HG02763 (cell line): ENCODE data around the gene ATP6V0D1.

Experiments used
- ATAC-seq: cut with Tn5 transposase; IDR thresholded peaks from one replicate; pipeline ENCODE4 v1.9.1; 2021; ENCODE audit warnings: mild to moderate bottlenecking, moderate library complexity; ENCODE audit not compliant: unreplicated experiment

The ATP6V0D1 gene

GRCh38 chr16:67409631-67410030, 71.3 kb downstream of the ATP6V0D1 start:
- no peak for ATAC-seq

- no peak for ATAC-seq
Observed at GRCh38 chr16:67407788-67408452, 73.0 kb downstream of the ATP6V0D1 start.

- no peak for ATAC-seq
Observed at GRCh38 chr16:67407176-67407787, 73.7 kb downstream of the ATP6V0D1 start.

GRCh38 chr16:67406111-67406971, 74.6 kb downstream of the ATP6V0D1 start:
- ATAC-seq: no peak

- ATAC-seq: no peak
Observed at GRCh38 chr16:67405336-67405735, 75.6 kb downstream of the ATP6V0D1 start.

- no peak for ATAC-seq
Observed at GRCh38 chr16:67404740-67405226, 76.2 kb downstream of the ATP6V0D1 start.

GRCh38 chr16:67403976-67404555, 76.9 kb downstream of the ATP6V0D1 start:
- no peak for ATAC-seq

GRCh38 chr16:67400901-67401300, 80.1 kb downstream of the ATP6V0D1 start:
- ATAC-seq: no peak

- no peak for ATAC-seq
Observed at GRCh38 chr16:67399749-67400704, 80.9 kb downstream of the ATP6V0D1 start.

- ATAC-seq: no peak
Observed at GRCh38 chr16:67399218-67399733, 81.7 kb downstream of the ATP6V0D1 start.

GRCh38 chr16:67398546-67399217, 82.3 kb downstream of the ATP6V0D1 start:
- no peak for ATAC-seq

GRCh38 chr16:67397812-67398545, 83.0 kb downstream of the ATP6V0D1 start:
- no peak for ATAC-seq

GRCh38 chr16:67397036-67397801, 83.7 kb downstream of the ATP6V0D1 start:
- no peak for ATAC-seq

GRCh38 chr16:67396159-67397035, 84.6 kb downstream of the ATP6V0D1 start:
- no peak for ATAC-seq

- no peak for ATAC-seq
Observed at GRCh38 chr16:67395458-67396158, 85.3 kb downstream of the ATP6V0D1 start.

- ATAC-seq: no peak
Observed at GRCh38 chr16:67395105-67395457, 85.9 kb downstream of the ATP6V0D1 start.
